Left lung (tissue), 10 donors: ENCODE measurements around the gene FOS. TPM values are rescaled to one million over a fixed set of nuclear protein-coding genes. Genes with fewer than 3 reads are reported as not detected.
A peak's percentile ranks its signal among the peaks of the same experiment; 100 is the strongest.

Experiments
- ATAC-seq: fragments of 200-7000 bp; cut with Tn5 transposase; one replicate; pipeline ENCODE4 v1.9.1; 2020; ENCODE audit warnings: moderate library complexity
- DNase-seq, 4 donors: peaks; one replicate each; pipeline ENCODE4 v3.0.0-alpha.2; 2013 to 2020
- H3K27ac ChIP-seq, 2 donors: fragments of 200-600 bp; sonication (generic) in 1 of 2; one replicate each; pipeline versions ENCODE4 v1.5.0 to v1.8.0; 2020 to 2021
- H3K27me3 ChIP-seq, 2 donors: fragments of 200-600 bp; sonication (generic) in 1 of 2; one replicate each; pipeline versions ENCODE4 v1.5.0 to v1.8.0; 2020 to 2021
- H3K36me3 ChIP-seq, 2 donors: fragments of 200-600 bp; sonication (generic) in 1 of 2; one replicate each; pipeline versions ENCODE4 v1.5.0 to v1.8.0; 2020 to 2021
- H3K4me1 ChIP-seq, 2 donors: fragments of 200-600 bp; one replicate each; pipeline ENCODE4 v1.8.0; 2021
- H3K4me3 ChIP-seq, 2 donors: fragments of 200-600 bp; sonication (generic) in 1 of 2; one replicate each; pipeline versions ENCODE4 v1.5.0 to v1.8.0; 2020 to 2021; ENCODE audit warnings: mild to moderate bottlenecking in 1 of 2
- H3K9me3 ChIP-seq, 2 donors: fragments of 200-600 bp; sonication (generic) in 1 of 2; one replicate each; pipeline versions ENCODE4 v1.5.0 to v1.8.0; 2020 to 2021
- intact Hi-C, 2 donors: fragments of 100-400 bp; cut with DNase I; formaldehyde crosslinking; loops; one replicate each; pipeline versions ENCODE4 v1.11.2 to v1.14.2; 2022
- polyA plus RNA-seq, 6 donors: library from polyadenylated mRNA; unstranded; fragments of 120-200 nt; gene quantifications; one replicate each; pipeline ENCODE4 v1.2.1, GENCODE V29; 2013; ENCODE audit not compliant: insufficient read length in 6 of 6
- total RNA-seq, 2 donors: library from RNA; stranded (reverse); fragmentation: NEBNext Ultra II Directional; extraction: Animal tissue kit (Norgen Biotek cat#: 25700); gene quantifications; one replicate each; pipeline ENCODE4 v1.2.1, GENCODE V29; 2021
- TF ChIP-seq, protein P1 (sequence below), 2 donors: fragments of 200-600 bp; sonication (generic) in 1 of 2; IDR thresholded peaks; one replicate each; pipeline versions ENCODE4 v1.5.0 to v1.8.0; 2021; ENCODE audit warnings: antibody characterized with exemption in 2 of 2
- donor health status: DM: no; HTN: yes; CAD: no.
- donor health status: DM: no; HTN: no; CAD: no.

FOS gene
- total and polyA plus RNA-seq, 8 donors, result 57.9 to 3,242 (median 701) TPM

DNA sequence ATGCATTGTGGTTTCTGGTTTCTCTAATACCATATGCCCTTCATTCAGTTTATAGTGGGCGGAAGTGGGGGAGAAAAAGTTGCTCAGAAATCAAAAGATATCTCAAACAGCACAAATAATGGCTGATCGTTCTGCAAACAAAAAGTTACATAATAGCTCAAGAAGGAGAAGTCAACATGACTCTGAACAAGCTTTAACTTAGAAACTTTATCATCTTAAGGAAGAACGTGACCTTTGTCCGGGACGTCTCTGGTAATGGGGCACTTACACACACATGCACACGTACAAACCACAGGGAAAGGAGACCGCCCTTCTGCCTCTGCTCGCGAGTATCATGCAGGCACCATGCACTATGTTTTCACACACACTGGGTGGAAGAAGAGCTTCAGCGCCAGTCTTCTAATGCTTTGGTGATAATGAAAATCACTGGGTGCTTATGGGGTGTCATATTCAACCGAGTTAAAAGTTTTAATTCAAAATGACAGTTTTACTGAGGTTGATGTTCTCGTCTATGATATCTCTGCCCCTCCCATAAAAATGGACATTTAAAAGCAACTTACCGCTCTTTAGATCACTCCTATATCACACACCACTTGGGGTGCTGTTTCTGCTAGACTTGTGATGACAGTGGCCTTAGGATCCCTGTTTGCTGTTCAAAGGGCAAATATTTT, 4.7 kb downstream of the FOS start:
- peak in 3 of 4 donors; percentile 58 to 88 (median 69) for DNase-seq
- Histone ChIP-seq H3K9me3 (no peaks in the 10 kb centered on the region), H3K36me3 (peaks cover 0 to 31% of the 10 kb centered on the region in 2 donors), H3K27ac (peak overlapping the region; percentile 68 to 100), H3K4me1 (peaks cover 21 to 86% of the 10 kb centered on the region in 2 donors), H3K4me3 (peak overlapping the region in 1 of 2 donors; percentile 3), H3K27me3 (no peaks in the 10 kb centered on the region)
- ATAC-seq, result peak; percentile 9
- TF ChIP-seq, protein P1, sequence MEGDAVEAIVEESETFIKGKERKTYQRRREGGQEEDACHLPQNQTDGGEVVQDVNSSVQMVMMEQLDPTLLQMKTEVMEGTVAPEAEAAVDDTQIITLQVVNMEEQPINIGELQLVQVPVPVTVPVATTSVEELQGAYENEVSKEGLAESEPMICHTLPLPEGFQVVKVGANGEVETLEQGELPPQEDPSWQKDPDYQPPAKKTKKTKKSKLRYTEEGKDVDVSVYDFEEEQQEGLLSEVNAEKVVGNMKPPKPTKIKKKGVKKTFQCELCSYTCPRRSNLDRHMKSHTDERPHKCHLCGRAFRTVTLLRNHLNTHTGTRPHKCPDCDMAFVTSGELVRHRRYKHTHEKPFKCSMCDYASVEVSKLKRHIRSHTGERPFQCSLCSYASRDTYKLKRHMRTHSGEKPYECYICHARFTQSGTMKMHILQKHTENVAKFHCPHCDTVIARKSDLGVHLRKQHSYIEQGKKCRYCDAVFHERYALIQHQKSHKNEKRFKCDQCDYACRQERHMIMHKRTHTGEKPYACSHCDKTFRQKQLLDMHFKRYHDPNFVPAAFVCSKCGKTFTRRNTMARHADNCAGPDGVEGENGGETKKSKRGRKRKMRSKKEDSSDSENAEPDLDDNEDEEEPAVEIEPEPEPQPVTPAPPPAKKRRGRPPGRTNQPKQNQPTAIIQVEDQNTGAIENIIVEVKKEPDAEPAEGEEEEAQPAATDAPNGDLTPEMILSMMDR (IDR thresholded peaks at IDR 0.05), result no peak
- intact Hi-C loops, result no loop called here

DNA sequence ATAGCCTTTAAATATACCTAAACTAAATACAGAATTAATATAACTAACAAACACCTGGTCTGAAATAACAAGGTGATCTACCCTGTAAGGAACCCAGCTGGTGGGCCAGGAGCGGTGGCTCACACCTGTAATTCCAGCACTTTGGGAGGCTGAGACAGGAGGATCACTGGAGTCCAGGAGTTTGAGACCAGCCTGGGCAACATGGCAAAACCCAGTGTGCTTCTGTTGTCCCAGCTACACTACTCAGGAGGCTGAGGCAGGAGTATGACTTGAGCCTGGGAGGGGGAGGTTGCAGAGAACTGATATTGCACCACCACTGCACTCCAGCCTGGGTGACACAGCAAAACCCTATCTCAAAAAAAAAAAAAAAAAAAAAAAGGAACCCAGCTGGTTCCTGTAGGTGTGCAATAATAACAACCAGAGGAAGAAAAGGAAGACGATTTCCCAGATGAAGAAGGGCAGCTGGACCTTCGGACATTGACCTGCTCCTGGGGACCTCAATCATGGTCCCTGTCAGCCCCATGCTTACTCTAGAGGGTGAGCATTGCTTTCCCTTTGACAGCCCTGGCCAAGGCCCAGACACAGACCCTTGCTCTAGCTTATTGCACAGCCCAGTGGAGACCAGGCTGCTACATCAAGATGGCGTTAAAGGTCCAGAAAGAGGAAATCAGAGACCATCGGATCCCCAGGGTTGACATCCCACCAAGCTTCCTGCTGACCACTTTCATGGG, 5.4 kb downstream of the FOS start:
- Histone ChIP-seq H3K27me3 (no peaks in the 10 kb centered on the region), H3K4me1 (peaks cover 21 to 87% of the 10 kb centered on the region in 2 donors), H3K27ac (peak overlapping the region; percentile 68 to 100), H3K4me3 (peak overlapping the region in 1 of 2 donors; percentile 3), H3K9me3 (no peaks in the 10 kb centered on the region), H3K36me3 (peaks cover 0 to 31% of the 10 kb centered on the region in 2 donors)
- TF ChIP-seq, protein P1 (IDR thresholded peaks at IDR 0.05), result no peak
- ATAC-seq, result peak; percentile 10
- intact Hi-C loops, result no loop called here
- peak in 2 of 4 donors; percentile 62 to 68 for DNase-seq

DNA sequence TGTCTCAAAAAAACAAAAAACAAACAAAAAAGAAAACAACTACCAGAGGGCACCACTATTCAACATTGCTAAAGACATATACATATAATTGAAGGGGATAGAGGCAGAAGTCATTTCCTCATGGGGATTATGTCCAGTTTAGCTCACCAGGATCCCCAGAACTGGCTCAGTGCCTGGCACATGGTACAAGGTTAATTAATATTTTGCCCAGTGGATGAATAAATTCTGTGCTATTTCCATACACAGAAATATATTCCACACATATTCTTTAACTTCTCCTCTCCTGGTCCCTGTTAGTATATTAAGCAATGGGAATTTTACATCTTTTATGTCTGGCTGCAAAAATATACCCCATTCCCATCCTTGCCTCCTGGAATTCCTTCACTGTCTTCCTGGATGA, 6.7 kb downstream of the FOS start:
- Histone ChIP-seq H3K27ac (peak overlapping the region in 1 of 2 donors; percentile 100), H3K36me3 (peaks cover 0 to 22% of the 10 kb centered on the region in 2 donors), H3K27me3 (no peaks in the 10 kb centered on the region), H3K9me3 (no peaks in the 10 kb centered on the region), H3K4me3 (no peak overlapping the region), H3K4me1 (peaks cover 17 to 77% of the 10 kb centered on the region in 2 donors)
- ATAC-seq (no peak), DNase-seq (no peak)
- TF ChIP-seq, protein P1 (IDR thresholded peaks at IDR 0.05), result no peak
- intact Hi-C loops, result no loop called here

DNA sequence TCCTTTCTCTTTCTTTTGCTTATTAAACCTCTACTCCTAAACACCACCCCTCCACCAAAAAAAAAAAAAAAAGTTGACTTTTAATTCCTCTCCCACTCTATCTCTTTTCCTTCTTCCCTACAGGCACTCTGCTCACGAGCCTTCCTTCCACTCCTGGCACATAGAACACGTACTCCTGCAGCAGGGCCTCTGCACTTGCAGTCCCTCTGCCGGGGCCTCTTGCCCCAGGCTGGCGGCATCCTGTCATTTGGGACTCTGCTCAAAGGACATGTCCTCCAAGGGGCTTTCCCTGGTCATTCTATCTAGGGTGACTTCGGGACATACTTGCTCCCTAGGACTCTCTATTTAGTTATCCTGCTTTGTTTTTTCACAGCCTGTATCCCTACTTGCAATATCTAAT, 7.7 kb downstream of the FOS start:
- ATAC-seq, result no peak
- H3K36me3 ChIP-seq, result peaks cover 0 to 13% of the 10 kb centered on the region in 2 donors
- no peak overlapping the region for H3K27ac ChIP-seq
- intact Hi-C loops, result no loop called here
- TF ChIP-seq, protein P1 (IDR thresholded peaks at IDR 0.05), result no peak
- DNase-seq, result peak in 1 of 4 donors; percentile 46
- H3K4me3 ChIP-seq, result no peak overlapping the region
- peaks cover 11 to 67% of the 10 kb centered on the region in 2 donors for H3K4me1 ChIP-seq
- H3K9me3 ChIP-seq, result no peaks in the 10 kb centered on the region
- no peaks in the 10 kb centered on the region for H3K27me3 ChIP-seq

DNA sequence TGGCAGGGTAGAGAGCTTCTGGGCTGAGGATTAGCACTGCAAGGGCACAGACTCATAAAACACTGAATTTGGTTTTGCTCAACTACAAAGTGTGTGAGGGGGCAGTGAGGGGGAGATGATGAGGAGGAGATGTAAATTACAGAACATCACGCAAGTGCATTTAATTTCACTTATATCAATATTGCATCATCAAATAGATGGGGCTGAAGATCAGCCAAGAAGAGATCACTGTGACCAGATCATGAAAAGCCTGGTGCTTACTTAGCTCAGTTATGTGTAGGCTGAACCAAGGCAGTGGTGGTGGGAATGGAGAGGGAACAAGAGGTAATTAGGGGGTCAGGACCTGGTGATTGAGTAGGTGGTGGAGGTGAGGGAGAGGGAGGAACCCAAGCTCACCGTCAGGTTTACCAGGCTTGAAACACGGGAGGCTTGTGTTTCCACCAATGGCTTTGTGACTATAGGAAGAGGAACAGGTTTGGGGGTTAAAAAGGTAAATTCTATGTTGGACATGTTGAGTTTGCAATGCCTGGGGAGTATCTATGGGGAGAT, 11.3 kb downstream of the FOS start:
- Histone ChIP-seq H3K36me3 (no peaks in the 10 kb centered on the region), H3K27ac (no peak overlapping the region), H3K4me1 (peaks cover 0 to 38% of the 10 kb centered on the region in 2 donors), H3K27me3 (no peaks in the 10 kb centered on the region), H3K4me3 (no peak overlapping the region), H3K9me3 (no peaks in the 10 kb centered on the region)
- TF ChIP-seq, protein P1 (IDR thresholded peaks at IDR 0.05), result no peak
- intact Hi-C loops, result no loop called here
- ATAC-seq (no peak), DNase-seq (peak in 1 of 4 donors; percentile 26)
